HG03196 (cell line): ENCODE results near the gene SPC24.
"Not testable (repeated sequence)": the region's sequence is repeated elsewhere in the genome, so short reads cannot be mapped to it uniquely, and the experiment has no call there.

ENCODE experiments used
- ATAC-seq: cut with Tn5 transposase; IDR thresholded peaks from one replicate; pipeline ENCODE4 v1.9.1; 2021; ENCODE audit not compliant: unreplicated experiment

Gene SPC24

DNA sequence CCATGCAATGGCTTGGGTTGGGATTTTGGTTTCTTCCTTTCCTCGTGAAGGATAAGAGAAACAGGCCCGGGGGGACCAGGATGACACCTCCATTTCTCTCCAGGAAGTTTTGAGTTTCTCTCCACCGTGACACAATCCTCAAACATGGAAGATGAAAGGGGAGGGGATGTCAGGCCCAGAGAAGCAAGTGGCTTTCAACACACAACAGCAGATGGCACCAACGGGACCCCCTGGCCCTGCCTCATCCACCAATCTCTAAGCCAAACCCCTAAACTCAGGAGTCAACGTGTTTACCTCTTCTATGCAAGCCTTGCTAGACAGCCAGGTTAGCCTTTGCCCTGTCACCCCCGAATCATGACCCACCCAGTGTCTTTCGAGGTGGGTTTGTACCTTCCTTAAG, 24.1 kb downstream of the SPC24 start:
- no peak for ATAC-seq

DNA sequence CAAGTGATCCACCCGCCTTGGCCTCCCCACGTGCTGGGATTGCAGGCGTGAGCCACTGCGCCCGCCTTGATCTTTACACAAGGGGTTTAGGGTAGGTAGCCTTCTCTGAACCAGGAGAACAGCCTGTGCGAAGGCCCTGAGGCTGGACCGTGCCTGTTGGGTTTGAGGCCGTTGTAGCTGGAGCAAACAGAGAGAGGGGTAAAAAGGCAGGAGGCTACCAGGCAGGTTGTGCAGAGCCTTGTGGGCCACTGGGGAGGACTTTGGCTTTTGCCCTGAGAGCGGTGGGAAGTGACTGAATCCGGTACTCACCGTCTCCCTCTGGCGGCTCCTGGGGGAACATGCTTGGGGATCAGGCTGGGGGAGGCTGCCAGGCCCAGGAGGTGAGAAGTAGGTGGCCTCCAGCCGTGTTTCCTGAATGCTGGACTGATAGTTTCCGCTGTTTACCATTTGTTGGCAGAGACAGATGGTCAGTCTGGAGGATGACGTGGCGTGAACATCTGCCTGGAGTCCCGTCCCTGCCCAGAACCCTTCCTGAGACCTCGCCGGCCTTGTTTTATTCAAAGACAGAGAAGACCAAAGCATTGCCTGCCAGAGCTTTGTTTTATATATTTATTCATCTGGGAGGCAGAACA, 24.6 kb downstream of the SPC24 start:
- no peak for ATAC-seq

DNA sequence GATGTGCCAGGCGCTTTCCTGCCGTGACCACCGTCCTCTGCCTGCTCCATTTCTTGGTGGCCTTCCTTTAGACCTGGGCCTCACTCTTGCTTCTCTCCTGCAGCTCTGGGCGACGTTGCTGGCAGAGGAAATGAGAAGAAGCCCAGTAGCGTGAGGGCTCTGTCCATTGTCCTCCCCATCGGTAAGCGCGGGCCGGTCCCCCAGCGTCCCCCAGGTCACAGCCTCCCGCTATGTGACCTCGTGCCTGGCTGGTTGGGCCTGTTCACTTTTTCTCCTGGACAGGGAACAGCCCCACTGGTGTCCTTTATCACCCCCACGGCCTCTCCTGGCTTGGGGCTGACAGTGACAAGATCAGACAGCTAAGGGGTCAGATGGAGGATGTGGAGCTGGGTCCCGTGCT, 27.7 kb downstream of the SPC24 start:
- ATAC-seq: no peak

DNA sequence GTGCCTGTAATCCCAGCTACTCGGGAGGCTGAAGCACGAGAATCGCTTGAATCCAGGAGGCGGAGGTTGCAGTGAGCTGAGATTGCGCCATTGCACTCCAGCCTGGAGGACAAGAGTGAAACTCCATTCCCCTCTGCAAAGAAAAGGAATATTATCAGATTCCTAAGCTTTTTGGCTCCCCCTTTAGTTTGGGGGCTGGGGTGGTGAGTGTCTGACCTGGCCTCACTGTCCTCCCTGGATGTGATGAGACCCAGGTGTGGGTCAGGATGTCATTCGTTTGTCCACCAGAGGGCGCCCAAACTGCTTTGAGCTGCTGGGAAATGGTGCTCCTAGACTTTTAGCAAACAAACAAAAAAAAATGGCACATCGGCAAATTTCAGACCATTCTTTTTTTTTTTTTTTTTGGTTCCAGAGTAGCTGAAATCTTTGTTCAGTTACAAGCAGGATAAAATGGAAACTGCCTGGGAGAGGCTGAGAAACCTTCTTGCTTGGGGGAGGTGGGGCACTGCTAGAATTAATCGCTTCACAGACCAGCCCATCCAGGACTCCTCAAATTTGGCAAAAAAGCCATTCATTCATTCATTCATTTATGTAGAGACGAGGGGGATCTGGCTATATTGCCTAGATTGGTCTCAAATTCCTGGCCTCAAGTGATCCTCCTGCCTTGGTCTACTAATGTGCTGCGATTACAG, 29.4 kb downstream of the SPC24 start:
- no peak for ATAC-seq

DNA sequence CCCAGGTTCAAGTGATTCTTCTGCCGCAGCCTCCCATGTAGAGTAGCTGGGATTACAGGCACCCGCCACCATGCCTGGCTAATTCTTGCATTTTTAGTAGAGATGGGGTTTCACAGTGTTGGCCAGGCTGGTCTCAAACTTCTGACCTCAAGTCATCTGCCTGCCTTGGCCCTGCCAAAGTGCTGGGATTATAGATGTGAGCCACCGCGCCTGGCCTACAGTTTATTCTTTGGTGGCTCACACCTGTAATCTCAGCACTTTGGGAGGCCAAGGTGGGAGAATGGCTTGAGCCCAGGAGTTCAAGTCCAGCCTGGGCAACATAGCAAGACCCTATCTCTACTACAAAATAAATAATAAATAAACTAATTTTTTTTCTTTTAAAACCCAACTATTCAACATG, 31.4 kb downstream of the SPC24 start:
- ATAC-seq: not testable (repeated sequence)

DNA sequence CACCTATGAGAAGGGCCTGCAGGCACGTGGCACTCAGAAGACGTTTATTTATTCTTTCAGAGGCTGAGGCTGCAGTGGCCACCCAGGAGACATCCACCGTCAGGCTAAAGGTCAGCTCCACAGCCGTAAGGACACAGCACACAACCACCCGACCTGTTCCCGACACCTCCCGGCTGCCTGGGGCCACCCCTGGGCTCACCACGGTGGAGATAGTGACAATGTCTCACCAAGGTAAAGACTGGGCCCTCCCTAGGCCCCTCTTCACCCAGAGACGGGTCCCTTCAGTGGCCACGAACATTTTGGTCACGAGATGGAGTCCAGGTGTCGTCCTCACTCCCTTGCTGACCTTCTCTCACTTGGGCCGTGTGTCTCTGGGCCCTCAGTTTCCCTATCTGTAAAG, 32.5 kb downstream of the SPC24 start:
- no peak for ATAC-seq

DNA sequence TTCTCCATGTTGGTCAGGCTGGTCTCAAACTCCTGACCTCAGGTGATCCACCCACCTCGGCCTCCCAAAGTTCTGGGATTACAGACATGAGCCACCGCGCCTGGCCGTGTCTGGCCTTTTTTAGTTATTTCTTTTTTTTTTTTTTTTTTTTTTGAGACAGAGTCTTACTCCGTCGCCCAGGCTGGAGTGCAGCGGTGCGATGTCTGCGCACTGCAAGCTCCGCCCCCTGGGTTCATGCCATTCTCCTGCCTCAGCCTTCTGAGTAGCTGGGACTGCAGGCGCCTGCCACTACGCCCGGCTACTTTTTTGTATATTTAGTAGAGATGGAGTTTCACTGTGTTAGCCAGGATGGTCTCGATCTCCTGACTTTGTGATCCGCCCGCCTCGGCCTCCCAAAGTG, 33.6 kb downstream of the SPC24 start:
- not testable (repeated sequence) for ATAC-seq

DNA sequence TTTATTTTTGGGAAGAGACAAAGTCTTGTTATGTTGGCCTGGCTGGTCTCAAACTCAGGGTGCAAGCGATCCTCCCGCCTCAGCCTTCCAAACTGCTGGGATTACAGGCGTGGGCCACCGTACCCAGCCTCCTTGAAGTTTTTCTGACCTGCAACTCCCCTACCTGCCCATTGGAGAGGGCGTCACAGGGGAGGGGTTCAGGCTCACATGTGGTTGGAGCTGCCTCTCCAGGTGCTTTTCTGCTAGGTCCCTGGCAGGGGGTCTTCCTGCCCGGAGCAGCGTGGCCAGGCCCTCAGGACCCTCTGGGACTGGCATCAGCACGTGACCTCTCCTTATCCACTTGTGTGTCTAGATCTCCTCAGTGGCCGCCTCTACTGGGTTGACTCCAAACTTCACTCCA, 39.1 kb downstream of the SPC24 start:
- no peak for ATAC-seq

DNA sequence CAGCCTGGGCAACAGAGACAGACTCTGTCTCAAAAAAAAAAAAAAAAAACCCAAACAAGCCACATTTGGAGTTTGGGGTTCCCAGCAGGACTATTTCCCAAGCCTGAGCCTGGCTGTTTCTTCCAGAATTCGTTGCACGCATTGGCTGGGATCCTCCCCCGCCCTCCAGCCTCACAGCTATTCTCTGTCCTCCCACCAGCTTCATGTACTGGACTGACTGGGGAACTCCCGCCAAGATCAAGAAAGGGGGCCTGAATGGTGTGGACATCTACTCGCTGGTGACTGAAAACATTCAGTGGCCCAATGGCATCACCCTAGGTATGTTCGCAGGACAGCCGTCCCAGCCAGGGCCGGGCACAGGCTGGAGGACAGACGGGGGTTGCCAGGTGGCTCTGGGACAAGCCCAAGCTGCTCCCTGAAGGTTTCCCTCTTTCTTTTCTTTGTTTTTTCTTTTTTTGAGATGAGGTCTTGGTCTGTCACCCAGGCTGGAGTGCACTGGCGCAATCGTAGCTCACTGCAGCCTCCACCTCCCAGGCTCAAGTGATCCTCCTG, 39.6 kb downstream of the SPC24 start:
- ATAC-seq: no peak

DNA sequence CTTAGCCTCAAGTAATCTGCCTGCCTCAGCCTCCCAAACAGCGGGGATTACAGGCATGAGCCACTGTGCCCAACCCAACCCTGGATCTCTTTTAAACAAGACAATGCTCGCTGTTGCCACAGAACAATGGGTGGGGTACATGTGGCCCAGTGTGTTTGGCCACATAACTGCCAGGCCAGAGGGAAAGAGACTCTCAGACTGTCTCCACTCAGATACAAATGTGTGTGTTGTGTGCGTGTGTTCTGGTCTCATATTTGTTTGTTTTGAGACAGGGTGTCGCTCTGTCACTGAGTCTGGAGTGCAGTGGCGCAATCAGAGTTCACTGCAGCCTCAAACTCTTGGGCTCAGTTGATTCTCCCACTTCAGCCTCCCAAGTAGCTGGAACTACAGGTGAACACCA, 40.5 kb downstream of the SPC24 start:
- no peak for ATAC-seq

DNA sequence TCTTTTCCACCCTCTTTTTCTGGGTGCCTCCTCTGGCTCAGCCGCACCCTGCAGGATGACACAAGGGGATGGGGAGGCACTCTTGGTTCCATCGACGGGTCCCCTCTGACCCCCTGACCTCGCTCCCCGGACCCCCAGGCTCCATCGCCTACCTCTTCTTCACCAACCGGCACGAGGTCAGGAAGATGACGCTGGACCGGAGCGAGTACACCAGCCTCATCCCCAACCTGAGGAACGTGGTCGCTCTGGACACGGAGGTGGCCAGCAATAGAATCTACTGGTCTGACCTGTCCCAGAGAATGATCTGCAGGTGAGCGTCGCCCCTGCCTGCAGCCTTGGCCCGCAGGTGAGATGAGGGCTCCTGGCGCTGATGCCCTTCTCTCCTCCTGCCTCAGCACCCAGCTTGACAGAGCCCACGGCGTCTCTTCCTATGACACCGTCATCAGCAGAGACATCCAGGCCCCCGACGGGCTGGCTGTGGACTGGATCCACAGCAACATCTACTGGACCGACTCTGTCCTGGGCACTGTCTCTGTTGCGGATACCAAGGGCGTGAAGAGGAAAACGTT, 42.4 kb downstream of the SPC24 start:
- no peak for ATAC-seq

DNA sequence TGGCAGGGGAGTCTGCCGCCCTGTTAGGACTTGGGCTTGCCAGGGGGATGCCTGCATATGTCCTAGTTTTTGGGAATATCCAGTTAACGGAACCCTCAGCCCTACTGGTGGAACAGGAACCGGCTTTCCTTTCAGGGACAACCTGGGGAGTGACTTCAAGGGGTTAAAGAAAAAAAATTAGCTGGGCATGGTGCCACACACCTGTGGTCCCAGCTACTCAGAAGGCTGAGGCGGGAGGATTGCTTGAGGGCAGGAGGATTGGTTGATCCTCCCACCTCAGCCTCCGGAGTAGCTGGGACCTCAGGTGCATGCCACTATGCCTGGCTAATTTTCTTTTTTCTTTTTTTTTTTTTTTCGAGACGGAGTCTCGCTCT, 43.8 kb downstream of the SPC24 start:
- no peak for ATAC-seq

DNA sequence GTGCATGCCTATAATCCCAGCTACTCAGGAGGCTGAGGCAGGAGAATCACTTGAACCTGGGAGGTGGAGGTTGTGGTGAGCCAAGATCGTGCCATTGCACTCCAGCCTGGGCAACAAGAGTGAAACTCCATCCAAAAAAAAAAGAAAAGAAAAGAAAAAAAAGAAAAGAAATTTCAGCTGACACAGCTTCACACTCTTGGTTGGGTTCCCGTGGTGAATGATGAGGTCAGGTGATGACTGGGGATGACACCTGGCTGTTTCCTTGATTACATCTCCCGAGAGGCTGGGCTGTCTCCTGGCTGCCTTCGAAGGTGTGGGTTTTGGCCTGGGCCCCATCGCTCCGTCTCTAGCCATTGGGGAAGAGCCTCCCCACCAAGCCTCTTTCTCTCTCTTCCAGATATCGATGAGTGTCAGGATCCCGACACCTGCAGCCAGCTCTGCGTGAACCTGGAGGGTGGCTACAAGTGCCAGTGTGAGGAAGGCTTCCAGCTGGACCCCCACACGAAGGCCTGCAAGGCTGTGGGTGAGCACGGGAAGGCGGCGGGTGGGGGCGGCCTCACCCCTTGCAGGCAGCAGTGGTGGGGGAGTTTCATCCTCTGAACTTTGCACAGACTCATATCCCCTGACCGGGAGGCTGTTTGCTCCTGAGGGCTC, 44.3 kb downstream of the SPC24 start:
- ATAC-seq: no peak

DNA sequence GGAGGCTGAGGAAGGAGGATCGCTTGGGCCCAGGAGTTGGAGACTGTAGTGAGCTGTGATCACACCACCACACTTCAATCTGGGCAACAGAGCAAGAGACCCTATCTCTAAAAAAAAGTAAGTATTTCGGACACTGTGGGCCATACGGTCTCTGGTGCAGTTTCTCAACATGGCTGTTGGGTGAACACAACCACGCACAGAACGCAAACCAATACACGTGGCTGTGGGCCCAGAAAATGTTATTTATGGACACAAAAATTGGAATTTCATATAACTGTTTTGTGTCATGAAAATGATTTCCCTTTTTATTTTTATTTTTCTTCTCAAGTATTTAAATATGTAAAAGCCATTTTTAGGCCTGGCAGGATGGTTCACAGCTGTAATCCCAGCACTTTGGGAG, 46.8 kb downstream of the SPC24 start:
- no peak for ATAC-seq

DNA sequence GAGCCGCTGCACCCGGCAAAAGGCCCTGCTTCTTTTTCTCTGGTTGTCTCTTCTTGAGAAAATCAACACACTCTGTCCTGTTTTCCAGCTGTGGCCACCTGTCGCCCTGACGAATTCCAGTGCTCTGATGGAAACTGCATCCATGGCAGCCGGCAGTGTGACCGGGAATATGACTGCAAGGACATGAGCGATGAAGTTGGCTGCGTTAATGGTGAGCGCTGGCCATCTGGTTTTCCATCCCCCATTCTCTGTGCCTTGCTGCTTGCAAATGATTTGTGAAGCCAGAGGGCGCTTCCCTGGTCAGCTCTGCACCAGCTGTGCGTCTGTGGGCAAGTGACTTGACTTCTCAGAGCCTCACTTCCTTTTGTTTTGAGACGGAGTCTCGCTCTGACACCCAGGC, 49.1 kb downstream of the SPC24 start:
- no peak for ATAC-seq

DNA sequence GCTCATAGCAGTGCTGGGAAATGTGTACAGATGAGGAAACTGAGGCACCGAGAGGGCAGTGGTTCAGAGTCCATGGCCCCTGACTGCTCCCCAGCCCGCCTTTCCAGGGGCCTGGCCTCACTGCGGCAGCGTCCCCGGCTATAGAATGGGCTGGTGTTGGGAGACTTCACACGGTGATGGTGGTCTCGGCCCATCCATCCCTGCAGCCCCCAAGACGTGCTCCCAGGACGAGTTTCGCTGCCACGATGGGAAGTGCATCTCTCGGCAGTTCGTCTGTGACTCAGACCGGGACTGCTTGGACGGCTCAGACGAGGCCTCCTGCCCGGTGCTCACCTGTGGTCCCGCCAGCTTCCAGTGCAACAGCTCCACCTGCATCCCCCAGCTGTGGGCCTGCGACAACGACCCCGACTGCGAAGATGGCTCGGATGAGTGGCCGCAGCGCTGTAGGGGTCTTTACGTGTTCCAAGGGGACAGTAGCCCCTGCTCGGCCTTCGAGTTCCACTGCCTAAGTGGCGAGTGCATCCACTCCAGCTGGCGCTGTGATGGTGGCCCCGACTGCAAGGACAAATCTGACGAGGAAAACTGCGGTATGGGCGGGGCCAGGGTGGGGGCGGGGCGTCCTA, 50.5 kb downstream of the SPC24 start:
- no peak for ATAC-seq

DNA sequence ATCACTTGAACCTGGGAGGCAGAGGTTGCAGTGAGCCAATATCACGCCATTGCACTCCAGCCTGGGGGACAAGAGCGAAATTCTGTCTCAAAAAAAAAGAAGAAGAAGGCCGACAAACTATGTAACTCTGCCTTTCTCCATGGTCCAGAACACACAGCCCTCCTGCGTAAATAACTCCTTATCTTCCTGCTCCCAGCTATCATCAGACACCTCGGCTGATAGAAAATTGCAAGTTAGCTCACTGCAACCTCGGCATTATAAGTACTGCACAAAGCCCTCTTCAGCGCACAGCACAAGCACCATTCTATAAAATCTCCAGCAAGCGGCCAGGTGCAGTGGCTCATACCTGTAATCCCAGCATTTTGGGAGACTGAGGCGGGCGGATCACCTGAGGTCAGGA, 51.9 kb downstream of the SPC24 start:
- not testable (repeated sequence) for ATAC-seq

DNA sequence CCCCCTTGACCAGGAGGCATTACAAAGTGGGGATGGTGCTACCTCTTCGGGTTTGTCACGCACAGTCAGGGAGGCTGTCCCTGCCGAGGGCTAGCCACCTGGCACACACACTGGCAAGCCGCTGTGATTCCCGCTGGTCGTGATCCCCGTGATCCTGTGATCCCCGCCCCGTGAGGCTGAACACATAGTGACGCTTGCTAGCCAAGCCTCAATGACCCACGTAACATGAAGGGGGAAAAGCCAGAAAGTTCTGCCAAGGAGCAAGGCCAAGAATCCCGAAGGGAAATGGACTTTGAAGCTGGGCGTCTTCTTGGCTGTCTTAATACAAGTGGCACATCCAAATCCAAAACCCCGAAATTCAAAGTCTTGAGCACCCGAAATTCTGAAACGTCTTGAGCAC, 52.6 kb downstream of the SPC24 start:
- no peak for ATAC-seq

DNA sequence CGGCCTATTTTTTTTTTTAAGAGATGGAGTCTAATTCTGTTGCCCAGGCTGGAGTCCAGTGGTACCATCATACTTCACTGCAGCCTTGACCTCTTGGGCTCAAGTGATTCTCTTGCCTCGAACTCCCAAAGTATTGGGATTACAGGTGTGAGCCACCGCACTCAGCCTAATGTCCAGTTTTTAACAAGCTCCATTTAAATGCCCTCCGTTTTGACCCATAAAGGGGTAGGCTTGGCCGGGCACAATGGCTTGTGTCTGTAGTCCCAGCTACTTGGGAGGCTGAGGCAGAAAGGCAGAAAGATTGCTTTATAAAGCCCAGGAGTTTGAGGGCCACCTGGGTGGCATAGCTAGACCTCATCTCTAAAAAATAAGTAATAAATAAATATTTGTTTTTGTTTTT, 54.5 kb downstream of the SPC24 start:
- ATAC-seq: no peak

DNA sequence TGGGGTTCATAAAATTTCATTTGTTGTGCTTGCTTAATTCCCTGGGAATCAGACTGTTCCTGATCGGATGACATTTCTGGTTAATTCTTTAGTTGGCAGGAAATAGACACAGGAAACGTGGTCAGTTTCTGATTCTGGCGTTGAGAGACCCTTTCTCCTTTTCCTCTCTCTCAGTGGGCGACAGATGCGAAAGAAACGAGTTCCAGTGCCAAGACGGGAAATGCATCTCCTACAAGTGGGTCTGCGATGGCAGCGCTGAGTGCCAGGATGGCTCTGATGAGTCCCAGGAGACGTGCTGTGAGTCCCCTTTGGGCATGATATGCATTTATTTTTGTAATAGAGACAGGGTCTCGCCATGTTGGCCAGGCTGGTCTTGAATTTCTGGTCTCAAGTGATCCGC, 55.5 kb downstream of the SPC24 start:
- no peak for ATAC-seq

DNA sequence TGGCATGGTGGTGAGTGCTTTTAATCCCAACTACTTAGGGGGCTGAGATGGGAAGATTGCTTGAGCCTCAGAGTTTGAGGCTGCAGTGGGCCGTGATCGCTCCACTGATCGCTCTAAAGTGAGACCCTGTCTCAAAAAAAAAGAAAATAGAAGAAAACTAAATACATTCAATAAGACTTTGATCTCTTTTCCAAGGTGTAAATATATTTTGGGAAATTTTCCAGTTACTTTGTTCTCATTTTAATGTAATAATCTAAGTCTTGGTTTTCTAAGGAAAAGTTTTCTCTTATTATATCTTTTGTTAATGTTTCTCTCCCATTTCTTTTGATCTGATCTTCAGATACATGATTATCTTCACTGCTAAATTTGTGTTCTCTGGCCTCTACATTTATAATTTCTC, 56.7 kb downstream of the SPC24 start:
- ATAC-seq: no peak

DNA sequence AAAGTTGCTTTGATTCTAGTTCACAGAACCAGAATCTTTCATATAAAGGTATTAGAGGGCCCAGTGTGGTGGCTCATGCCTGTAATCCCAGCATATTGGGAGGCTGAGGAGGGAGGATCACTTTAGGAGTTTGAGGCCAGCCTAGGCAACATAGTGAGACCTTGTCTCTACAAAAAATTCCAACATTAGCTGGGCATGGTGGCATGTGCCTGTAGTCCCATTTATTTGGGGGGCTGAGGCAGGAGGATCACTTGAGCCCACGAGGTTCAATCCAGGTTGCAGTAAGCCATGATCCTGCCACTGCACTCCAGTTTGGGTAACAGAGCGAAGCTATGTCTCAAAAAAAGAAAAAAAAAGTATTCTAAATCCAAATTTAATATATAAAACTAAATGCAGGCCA, 57.3 kb downstream of the SPC24 start:
- ATAC-seq: no peak
